HepG2 (cell line): ENCODE data around the gene RIPK3. TPM values are rescaled to one million over a fixed set of nuclear protein-coding genes. Genes with fewer than 3 reads are reported as not detected.

Experiments
- ATM ChIP-seq: fragments of 450-650 bp; IDR thresholded peaks from 2 replicates; pipeline ENCODE4 v1.7.1; 2017; ENCODE audit warnings: mild to moderate bottlenecking, borderline replicate concordance
- FOXA1 ChIP-seq, 2 experiments: fragments of 450-650 bp in 1 of 2; sonication (generic) in 1 of 2; formaldehyde crosslinking in 1 of 2; IDR thresholded peaks; 2 replicates each; pipeline versions ENCODE4 v1.4.0 to v1.6.1; 2016 to 2020; ENCODE audit warnings: missing genetic modification reagents in 1 of 2
- PHF8 ChIP-seq: sonication (generic); formaldehyde crosslinking; IDR thresholded peaks from 2 replicates; pipeline ENCODE4 v1.5.0; 2020; ENCODE audit warnings: missing genetic modification reagents
- ZC3H4 ChIP-seq: sonication (generic); formaldehyde crosslinking; IDR thresholded peaks from 2 replicates; pipeline ENCODE4 v1.4.0; 2020; ENCODE audit warnings: missing genetic modification reagents, borderline replicate concordance
- ZNF556 ChIP-seq: sonication (generic); formaldehyde crosslinking; IDR thresholded peaks from 2 replicates; pipeline ENCODE4 v1.4.0; 2020; ENCODE audit warnings: mild to moderate bottlenecking, missing genetic modification reagents, borderline replicate concordance
- ZNF672 ChIP-seq: sonication (generic); formaldehyde crosslinking; IDR thresholded peaks from 2 replicates; pipeline ENCODE4 v1.8.1; 2022; ENCODE audit warnings: missing genetic modification reagents
- polyA plus RNA-seq, 8 experiments: library from polyadenylated mRNA; depleted of rRNA in 3 of 8; stranded (reverse) in 7 of 8; unstranded in 1 of 8; fragments of >200 nt; fragmentation: Illumina TruSeq in 4 of 8; extraction: Trizol in 4 of 8; gene quantifications; 2 replicates each; pipeline versions ENCODE4 v1.2.1 to v1.2.3, GENCODE V29; 2011 to 2016; ENCODE audit warnings: low read depth in 4 of 8, missing spikeins in 1 of 8, mixed read lengths in 1 of 8; ENCODE audit not compliant: insufficient read depth in 1 of 8
- total RNA-seq, 5 experiments: library from RNA; depleted of rRNA; stranded (reverse); fragments of >200 nt; fragmentation: Illumina TruSeq; extraction: Trizol; gene quantifications; 2 replicates each; pipeline ENCODE4 v1.2.3, GENCODE V29; 2016; ENCODE audit warnings: low read depth in 1 of 5
- TF ChIP-seq, protein P1 (sequence below), 2 experiments: fragments of 450-650 bp in 1 of 2; sonication (generic) in 1 of 2; formaldehyde crosslinking in 1 of 2; IDR thresholded peaks; 2 replicates each; pipeline versions ENCODE4 v1.6.1 to v1.8.0; 2016 to 2022; ENCODE audit warnings: antibody characterized with exemption in 1 of 2, mild to moderate bottlenecking in 1 of 2, missing genetic modification reagents in 1 of 2
- TF ChIP-seq, protein P2 (sequence below): sonication (generic); formaldehyde crosslinking; conservative IDR thresholded peaks from 2 replicates; pipeline ENCODE4 v1.8.0; 2022; ENCODE audit warnings: missing genetic modification reagents
- TF ChIP-seq, protein P3 (sequence below): sonication (generic); formaldehyde crosslinking; IDR thresholded peaks from 2 replicates; pipeline ENCODE4 v1.8.0; 2022; ENCODE audit warnings: missing genetic modification reagents, low read depth, mild to moderate bottlenecking, borderline replicate concordance
- TF ChIP-seq, protein P4 (sequence below): sonication (generic); formaldehyde crosslinking; conservative IDR thresholded peaks from 2 replicates; pipeline ENCODE4 v1.4.0; 2020; ENCODE audit warnings: missing genetic modification reagents
- TF ChIP-seq, protein P5 (sequence below): sonication (generic); formaldehyde crosslinking; IDR thresholded peaks from 2 replicates; pipeline ENCODE4 v1.5.0; 2020; ENCODE audit warnings: missing genetic modification reagents

The RIPK3 gene
- total and polyA plus RNA-seq, 2 of the 13 experiments (the other 11 are each of a cell fraction or from before 2014, with no cell fraction given), result not detected

DNA sequence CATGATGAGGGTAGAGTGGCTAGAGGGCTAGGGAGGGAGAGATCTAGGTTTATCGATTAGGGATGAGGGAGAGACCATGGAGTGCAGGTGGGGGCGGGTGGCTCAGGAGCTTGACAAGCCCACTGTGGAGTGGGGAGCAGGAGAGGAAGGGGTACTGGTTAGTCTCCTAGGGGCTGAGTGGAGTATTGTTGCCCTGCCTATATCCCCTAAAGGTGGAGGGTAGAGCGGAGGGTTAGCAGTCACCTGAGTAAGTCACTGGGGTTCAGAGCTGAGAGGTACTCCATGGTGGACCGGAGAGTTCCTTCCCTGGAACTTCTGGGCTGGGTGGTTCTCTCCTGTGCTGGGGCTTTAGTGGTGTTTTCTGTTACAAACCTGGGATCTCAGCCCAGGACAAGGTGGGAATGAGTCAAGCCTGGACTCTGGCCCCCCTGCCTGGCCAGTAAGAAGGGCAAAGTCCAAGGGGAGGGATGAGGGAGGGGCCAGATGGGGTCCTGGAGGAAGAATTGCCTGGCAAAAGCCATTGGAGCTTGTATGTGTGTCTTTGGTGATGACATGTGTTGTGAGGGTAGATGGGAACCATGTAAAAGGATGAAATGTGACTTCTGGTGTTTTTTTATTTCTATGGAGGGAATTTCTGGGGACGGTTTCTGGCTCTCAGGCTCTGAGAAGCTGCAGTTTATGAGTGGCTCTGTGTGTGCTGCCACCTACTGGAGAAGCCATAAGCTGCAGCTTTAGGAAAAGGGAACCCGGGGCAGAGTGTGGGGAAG is 32.0 kb downstream of the RIPK3 start, which contains the start of gene CIDEB (continued):
- TF ChIP-seq, protein P1, sequence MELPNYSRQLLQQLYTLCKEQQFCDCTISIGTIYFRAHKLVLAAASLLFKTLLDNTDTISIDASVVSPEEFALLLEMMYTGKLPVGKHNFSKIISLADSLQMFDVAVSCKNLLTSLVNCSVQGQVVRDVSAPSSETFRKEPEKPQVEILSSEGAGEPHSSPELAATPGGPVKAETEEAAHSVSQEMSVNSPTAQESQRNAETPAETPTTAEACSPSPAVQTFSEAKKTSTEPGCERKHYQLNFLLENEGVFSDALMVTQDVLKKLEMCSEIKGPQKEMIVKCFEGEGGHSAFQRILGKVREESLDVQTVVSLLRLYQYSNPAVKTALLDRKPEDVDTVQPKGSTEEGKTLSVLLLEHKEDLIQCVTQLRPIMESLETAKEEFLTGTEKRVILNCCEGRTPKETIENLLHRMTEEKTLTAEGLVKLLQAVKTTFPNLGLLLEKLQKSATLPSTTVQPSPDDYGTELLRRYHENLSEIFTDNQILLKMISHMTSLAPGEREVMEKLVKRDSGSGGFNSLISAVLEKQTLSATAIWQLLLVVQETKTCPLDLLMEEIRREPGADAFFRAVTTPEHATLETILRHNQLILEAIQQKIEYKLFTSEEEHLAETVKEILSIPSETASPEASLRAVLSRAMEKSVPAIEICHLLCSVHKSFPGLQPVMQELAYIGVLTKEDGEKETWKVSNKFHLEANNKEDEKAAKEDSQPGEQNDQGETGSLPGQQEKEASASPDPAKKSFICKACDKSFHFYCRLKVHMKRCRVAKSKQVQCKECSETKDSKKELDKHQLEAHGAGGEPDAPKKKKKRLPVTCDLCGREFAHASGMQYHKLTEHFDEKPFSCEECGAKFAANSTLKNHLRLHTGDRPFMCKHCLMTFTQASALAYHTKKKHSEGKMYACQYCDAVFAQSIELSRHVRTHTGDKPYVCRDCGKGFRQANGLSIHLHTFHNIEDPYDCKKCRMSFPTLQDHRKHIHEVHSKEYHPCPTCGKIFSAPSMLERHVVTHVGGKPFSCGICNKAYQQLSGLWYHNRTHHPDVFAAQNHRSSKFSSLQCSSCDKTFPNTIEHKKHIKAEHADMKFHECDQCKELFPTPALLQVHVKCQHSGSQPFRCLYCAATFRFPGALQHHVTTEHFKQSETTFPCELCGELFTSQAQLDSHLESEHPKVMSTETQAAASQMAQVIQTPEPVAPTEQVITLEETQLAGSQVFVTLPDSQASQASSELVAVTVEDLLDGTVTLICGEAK (IDR thresholded peaks at IDR 0.05), result no peak
- TF ChIP-seq, protein P1 (CRISPR knock-in tag; IDR thresholded peaks at IDR 0.05), result peak; percentile 76; the same call in 1 of the 2 replicates
- TF ChIP-seq PHF8 (CRISPR knock-in tag) (peak; percentile 80), ATM (no peak; the same call in 1 of the 2 replicates), ZC3H4 (CRISPR knock-in tag) (no peak), ZNF556 (CRISPR knock-in tag) (peak; percentile 90), FOXA1 (IDR thresholded peaks at IDR 0.05) (no peak), FOXA1 (CRISPR knock-in tag; IDR thresholded peaks at IDR 0.05) (peak; percentile 50), ZNF672 (CRISPR knock-in tag) (no peak)
- TF ChIP-seq, protein P2, sequence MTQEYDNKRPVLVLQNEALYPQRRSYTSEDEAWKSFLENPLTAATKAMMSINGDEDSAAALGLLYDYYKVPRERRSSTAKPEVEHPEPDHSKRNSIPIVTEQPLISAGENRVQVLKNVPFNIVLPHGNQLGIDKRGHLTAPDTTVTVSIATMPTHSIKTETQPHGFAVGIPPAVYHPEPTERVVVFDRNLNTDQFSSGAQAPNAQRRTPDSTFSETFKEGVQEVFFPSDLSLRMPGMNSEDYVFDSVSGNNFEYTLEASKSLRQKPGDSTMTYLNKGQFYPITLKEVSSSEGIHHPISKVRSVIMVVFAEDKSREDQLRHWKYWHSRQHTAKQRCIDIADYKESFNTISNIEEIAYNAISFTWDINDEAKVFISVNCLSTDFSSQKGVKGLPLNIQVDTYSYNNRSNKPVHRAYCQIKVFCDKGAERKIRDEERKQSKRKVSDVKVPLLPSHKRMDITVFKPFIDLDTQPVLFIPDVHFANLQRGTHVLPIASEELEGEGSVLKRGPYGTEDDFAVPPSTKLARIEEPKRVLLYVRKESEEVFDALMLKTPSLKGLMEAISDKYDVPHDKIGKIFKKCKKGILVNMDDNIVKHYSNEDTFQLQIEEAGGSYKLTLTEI (CRISPR knock-in tag), result no peak
- TF ChIP-seq, protein P3, sequence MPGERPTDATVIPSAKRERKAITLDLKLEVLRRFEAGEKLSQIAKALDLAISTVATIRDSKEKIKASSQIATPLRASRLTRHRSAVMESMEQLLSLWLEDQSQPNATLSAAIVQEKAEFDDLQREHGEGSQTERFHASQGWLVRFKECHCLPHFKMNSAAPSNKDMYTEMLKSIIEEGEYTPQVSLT (CRISPR knock-in tag), result no peak
- TF ChIP-seq, protein P4, sequence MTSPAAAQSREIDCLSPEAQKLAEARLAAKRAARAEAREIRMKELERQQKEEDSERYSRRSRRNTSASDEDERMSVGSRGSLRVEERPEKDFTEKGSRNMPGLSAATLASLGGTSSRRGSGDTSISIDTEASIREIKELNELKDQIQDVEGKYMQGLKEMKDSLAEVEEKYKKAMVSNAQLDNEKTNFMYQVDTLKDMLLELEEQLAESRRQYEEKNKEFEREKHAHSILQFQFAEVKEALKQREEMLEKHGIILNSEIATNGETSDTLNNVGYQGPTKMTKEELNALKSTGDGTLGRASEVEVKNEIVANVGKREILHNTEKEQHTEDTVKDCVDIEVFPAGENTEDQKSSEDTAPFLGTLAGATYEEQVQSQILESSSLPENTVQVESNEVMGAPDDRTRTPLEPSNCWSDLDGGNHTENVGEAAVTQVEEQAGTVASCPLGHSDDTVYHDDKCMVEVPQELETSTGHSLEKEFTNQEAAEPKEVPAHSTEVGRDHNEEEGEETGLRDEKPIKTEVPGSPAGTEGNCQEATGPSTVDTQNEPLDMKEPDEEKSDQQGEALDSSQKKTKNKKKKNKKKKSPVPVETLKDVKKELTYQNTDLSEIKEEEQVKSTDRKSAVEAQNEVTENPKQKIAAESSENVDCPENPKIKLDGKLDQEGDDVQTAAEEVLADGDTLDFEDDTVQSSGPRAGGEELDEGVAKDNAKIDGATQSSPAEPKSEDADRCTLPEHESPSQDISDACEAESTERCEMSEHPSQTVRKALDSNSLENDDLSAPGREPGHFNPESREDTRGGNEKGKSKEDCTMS (CRISPR knock-in tag), result peak; percentile 31; the same call in 1 of the 2 replicates
- TF ChIP-seq, protein P5, sequence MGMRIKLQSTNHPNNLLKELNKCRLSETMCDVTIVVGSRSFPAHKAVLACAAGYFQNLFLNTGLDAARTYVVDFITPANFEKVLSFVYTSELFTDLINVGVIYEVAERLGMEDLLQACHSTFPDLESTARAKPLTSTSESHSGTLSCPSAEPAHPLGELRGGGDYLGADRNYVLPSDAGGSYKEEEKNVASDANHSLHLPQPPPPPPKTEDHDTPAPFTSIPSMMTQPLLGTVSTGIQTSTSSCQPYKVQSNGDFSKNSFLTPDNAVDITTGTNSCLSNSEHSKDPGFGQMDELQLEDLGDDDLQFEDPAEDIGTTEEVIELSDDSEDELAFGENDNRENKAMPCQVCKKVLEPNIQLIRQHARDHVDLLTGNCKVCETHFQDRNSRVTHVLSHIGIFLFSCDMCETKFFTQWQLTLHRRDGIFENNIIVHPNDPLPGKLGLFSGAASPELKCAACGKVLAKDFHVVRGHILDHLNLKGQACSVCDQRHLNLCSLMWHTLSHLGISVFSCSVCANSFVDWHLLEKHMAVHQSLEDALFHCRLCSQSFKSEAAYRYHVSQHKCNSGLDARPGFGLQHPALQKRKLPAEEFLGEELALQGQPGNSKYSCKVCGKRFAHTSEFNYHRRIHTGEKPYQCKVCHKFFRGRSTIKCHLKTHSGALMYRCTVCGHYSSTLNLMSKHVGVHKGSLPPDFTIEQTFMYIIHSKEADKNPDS (CRISPR knock-in tag), result no peak
